GM12892 (cell line): ENCODE data around the gene CDH13.

Source experiments
- POLR2A ChIP-seq: IDR thresholded peaks from 2 replicates; pipeline ENCODE4 v1.6.1; 2011; ENCODE audit warnings: low read depth, low read length, control low read depth
- POLR2AphosphoS5 ChIP-seq: IDR thresholded peaks from 2 replicates; pipeline ENCODE4 v1.6.1; 2011; ENCODE audit warnings: low read depth, low read length, control low read depth
- TAF1 ChIP-seq: IDR thresholded peaks from 2 replicates; pipeline ENCODE4 v1.6.1; 2011; ENCODE audit warnings: low read depth, mild to moderate bottlenecking, control low read depth, low read length, borderline replicate concordance

DNA sequence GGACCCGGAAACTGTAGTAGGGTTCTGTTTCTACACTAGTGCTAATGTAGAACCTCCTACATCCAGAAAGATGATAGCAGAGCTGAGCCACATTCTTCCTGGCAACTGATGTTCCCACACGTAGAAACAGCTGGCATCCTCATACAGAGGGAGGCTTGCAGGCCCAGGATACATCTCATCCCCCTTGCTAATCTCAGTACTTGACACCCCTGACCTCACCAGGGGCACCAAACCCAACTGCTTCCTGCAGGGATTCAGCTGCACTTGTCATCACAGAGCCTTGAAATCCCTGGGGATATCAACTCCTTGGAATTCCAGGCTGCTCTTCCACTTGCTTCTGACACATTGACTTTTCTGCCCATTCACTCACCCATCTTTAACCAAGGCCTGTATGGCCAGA lies 1105.8 kb downstream of the CDH13 start:
- no peak for TF ChIP-seq POLR2A
- no peak for TF ChIP-seq POLR2AphosphoS5
- TF ChIP-seq TAF1, result no peak
